Ovary (tissue), 3 donors: Measurements from ENCODE around the gene GKN1.

ENCODE experiments used
- EP300 ChIP-seq: sonication (generic); formaldehyde crosslinking; IDR thresholded peaks from one replicate; pipeline ENCODE4 v1.6.1; 2017; ENCODE audit warnings: antibody characterized with exemption
- POLR2A ChIP-seq: fragments of 450-650 bp; IDR thresholded peaks from one replicate; pipeline ENCODE4 v1.6.1; 2017; ENCODE audit warnings: antibody characterized with exemption, mild to moderate bottlenecking, moderate library complexity
- TF ChIP-seq, protein P1 (sequence below), 3 donors: fragments of 450-650 bp in 2 of 3; fragments of 200-600 bp in 1 of 3; IDR thresholded peaks; one replicate each; pipeline versions ENCODE4 v1.5.1 to v1.8.0; 2016 to 2022; ENCODE audit warnings: antibody characterized with exemption in 3 of 3, mild to moderate bottlenecking in 1 of 3
- donor health status: DM: no; HTN: no; CAD: no.

DNA sequence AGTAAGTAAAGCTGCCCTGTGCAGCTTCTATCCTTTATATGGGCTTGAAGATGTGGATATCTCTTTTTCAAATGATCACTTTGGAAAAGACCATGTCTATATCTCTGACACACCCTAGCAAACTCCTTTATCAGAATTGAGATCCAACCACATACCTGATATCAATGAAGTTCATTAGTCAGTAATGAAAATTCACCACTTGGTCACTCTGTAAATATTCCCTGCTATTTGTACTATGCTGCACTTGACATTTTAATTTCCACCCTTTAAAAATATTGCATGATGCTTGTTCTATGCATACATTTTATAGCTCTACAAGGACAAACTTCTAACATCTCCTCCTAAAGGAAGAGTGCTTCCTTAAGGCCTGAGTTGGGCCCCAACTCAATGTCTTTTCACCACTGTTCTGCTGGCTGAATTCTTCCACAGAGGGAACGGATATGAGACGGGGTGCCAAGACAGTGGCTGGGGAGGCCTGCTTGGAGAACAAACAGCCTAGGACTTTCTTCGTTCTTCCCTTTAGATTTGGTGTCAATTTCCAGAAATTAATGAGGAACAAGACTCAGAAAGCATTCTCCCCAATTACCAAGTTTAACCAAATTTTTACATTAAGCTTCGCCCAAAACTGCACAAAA lies 21.4 kb upstream of the GKN1 start, which contains the start of gene GKN2:
- TF ChIP-seq POLR2A (no peak), EP300 (no peak)
- TF ChIP-seq, protein P1, sequence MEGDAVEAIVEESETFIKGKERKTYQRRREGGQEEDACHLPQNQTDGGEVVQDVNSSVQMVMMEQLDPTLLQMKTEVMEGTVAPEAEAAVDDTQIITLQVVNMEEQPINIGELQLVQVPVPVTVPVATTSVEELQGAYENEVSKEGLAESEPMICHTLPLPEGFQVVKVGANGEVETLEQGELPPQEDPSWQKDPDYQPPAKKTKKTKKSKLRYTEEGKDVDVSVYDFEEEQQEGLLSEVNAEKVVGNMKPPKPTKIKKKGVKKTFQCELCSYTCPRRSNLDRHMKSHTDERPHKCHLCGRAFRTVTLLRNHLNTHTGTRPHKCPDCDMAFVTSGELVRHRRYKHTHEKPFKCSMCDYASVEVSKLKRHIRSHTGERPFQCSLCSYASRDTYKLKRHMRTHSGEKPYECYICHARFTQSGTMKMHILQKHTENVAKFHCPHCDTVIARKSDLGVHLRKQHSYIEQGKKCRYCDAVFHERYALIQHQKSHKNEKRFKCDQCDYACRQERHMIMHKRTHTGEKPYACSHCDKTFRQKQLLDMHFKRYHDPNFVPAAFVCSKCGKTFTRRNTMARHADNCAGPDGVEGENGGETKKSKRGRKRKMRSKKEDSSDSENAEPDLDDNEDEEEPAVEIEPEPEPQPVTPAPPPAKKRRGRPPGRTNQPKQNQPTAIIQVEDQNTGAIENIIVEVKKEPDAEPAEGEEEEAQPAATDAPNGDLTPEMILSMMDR (IDR thresholded peaks at IDR 0.05): no peak
